ENCODE data around the gene CDKN2AIP.

DNA sequence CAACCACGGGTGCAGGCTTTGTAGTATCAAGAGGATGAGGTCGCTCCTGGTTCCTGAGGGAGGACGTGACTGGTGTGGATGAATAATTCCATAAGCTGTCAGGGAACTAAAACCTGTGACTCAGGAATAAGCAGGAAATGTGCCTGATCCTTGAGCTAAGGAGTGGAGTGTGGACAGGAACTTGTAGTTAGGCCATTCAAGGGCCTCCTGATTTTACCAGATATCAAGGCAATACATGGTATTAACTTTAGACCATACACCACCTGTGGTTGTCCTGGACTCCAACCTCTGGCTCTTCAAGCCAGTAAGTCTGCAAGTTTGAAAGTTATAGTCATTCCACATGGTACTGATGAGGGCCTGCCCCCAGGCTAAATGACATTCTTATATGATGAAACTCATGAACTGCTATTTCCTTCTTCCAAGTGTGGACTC, 48.4 kb downstream of the CDKN2AIP start:
- TF ChIP-seq, protein P1, sequence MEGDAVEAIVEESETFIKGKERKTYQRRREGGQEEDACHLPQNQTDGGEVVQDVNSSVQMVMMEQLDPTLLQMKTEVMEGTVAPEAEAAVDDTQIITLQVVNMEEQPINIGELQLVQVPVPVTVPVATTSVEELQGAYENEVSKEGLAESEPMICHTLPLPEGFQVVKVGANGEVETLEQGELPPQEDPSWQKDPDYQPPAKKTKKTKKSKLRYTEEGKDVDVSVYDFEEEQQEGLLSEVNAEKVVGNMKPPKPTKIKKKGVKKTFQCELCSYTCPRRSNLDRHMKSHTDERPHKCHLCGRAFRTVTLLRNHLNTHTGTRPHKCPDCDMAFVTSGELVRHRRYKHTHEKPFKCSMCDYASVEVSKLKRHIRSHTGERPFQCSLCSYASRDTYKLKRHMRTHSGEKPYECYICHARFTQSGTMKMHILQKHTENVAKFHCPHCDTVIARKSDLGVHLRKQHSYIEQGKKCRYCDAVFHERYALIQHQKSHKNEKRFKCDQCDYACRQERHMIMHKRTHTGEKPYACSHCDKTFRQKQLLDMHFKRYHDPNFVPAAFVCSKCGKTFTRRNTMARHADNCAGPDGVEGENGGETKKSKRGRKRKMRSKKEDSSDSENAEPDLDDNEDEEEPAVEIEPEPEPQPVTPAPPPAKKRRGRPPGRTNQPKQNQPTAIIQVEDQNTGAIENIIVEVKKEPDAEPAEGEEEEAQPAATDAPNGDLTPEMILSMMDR (IDR thresholded peaks at IDR 0.05; ENCODE audit: poor library complexity), result no peak
- no peak for TF ChIP-seq EZH2phosphoT487 (IDR thresholded peaks at IDR 0.05; ENCODE audit: low read depth, severe bottlenecking, unreplicated experiment)
- TF ChIP-seq EZH2 (IDR thresholded peaks at IDR 0.05; ENCODE audit: borderline replicate concordance), result no peak
